ENCODE measurements around the gene CLTRN. TPM values are rescaled to one million over a fixed set of nuclear protein-coding genes. Genes with fewer than 3 reads are reported as not detected.

Gene CLTRN
- total and polyA plus RNA-seq, 7 donors, result not detected

- no peaks in the 10 kb centered on the region for H3K36me3 ChIP-seq (ENCODE audit: insufficient read depth in 1 of 2, low read depth in 1 of 2)
- ATAC-seq, result no peak
- H3K4me3 ChIP-seq, result no peak overlapping the region
- intact Hi-C loops (cut with DNase I), result no loop called here
- H3K4me1 ChIP-seq, result no peaks in the 10 kb centered on the region
- no peak for TF ChIP-seq CTCF (IDR thresholded peaks at IDR 0.05)
- no peaks in the 10 kb centered on the region for H3K9me3 ChIP-seq
- peaks cover 0 to 45% (median 0%) of the 10 kb centered on the region in 3 donors for H3K27me3 ChIP-seq (ENCODE audit: insufficient read depth in 3 of 3, low read length in 2 of 3)
- DNase-seq, result no peak
- 77 to 85% (median 81%) methylated on average over 3 of the region's 3 CpGs for WGBS, 3 donors
- no peak overlapping the region for H3K27ac ChIP-seq
These were observed 19.3 kb downstream of the CLTRN start for GRCh38 chrX:15645266-15645665.

GRCh38 chrX:15644560-15644872 is 20.1 kb downstream of the CLTRN start:
- H3K4me3 ChIP-seq, result no peak overlapping the region
- H3K27ac ChIP-seq, result no peak overlapping the region
- intact Hi-C loops (cut with DNase I), result no loop called here
- peaks cover 0 to 48% (median 0%) of the 10 kb centered on the region in 3 donors for H3K27me3 ChIP-seq (ENCODE audit: insufficient read depth in 3 of 3, low read length in 2 of 3)
- H3K4me1 ChIP-seq, result no peaks in the 10 kb centered on the region
- DNase-seq (no peak), ATAC-seq (no peak)
- no peaks in the 10 kb centered on the region for H3K36me3 ChIP-seq (ENCODE audit: insufficient read depth in 1 of 2, low read depth in 1 of 2)
- no peak for TF ChIP-seq CTCF (IDR thresholded peaks at IDR 0.05)
- 97 to 100% (median 100%) methylated on average over 1 of the region's 1 CpG for WGBS, 3 donors
- H3K9me3 ChIP-seq, result no peaks in the 10 kb centered on the region

GRCh38 chrX:15643786-15644559 is 20.6 kb downstream of the CLTRN start:
- Histone ChIP-seq H3K27ac (no peak overlapping the region), H3K27me3 (ENCODE audit: insufficient read depth in 3 of 3, low read length in 2 of 3) (peaks cover 0 to 48% (median 0%) of the 10 kb centered on the region in 3 donors), H3K4me1 (no peaks in the 10 kb centered on the region), H3K4me3 (no peak overlapping the region), H3K36me3 (ENCODE audit: insufficient read depth in 1 of 2, low read depth in 1 of 2) (no peaks in the 10 kb centered on the region), H3K9me3 (no peaks in the 10 kb centered on the region)
- ATAC-seq, result no peak
- intact Hi-C loops (cut with DNase I), result no loop called here
- no peak for DNase-seq
- 79 to 91% (median 90%) methylated on average over 7 of the region's 7 CpGs for WGBS, 3 donors
- no peak for TF ChIP-seq CTCF (IDR thresholded peaks at IDR 0.05)

GRCh38 chrX:15631637-15632036 is 33.0 kb downstream of the CLTRN start:
- H3K9me3 ChIP-seq, result no peaks in the 10 kb centered on the region
- H3K4me1 ChIP-seq, result no peaks in the 10 kb centered on the region
- no peak overlapping the region for H3K4me3 ChIP-seq
- no peak overlapping the region for H3K27ac ChIP-seq
- H3K36me3 ChIP-seq (ENCODE audit: insufficient read depth in 1 of 2, low read depth in 1 of 2), result no peaks in the 10 kb centered on the region
- intact Hi-C loops (cut with DNase I), result no loop called here
- DNase-seq (no peak), ATAC-seq (no peak)
- H3K27me3 ChIP-seq (ENCODE audit: insufficient read depth in 3 of 3, low read length in 2 of 3), result peaks cover 0 to 17% (median 0%) of the 10 kb centered on the region in 3 donors
- TF ChIP-seq CTCF (IDR thresholded peaks at IDR 0.05), result no peak

- DNase-seq, result no peak
- Histone ChIP-seq H3K36me3 (ENCODE audit: insufficient read depth in 1 of 2, low read depth in 1 of 2) (no peaks in the 10 kb centered on the region), H3K9me3 (no peaks in the 10 kb centered on the region), H3K4me3 (no peak overlapping the region), H3K4me1 (no peaks in the 10 kb centered on the region), H3K27ac (no peak overlapping the region), H3K27me3 (ENCODE audit: insufficient read depth in 3 of 3, low read length in 2 of 3) (peaks cover 0 to 23% (median 0%) of the 10 kb centered on the region in 3 donors)
- no peak for ATAC-seq
- intact Hi-C loops (cut with DNase I), result no loop called here
- no peak for TF ChIP-seq CTCF (IDR thresholded peaks at IDR 0.05)
- WGBS, 3 donors, result 60 to 74% (median 67%) methylated on average over 1 of the region's 1 CpG
These were observed 41.6 kb downstream of the CLTRN start for GRCh38 chrX:15623054-15623453.

Measured in psoas muscle (tissue), 8 donors.